Measurements from ENCODE around the gene CMIP.

CMIP gene

DNA sequence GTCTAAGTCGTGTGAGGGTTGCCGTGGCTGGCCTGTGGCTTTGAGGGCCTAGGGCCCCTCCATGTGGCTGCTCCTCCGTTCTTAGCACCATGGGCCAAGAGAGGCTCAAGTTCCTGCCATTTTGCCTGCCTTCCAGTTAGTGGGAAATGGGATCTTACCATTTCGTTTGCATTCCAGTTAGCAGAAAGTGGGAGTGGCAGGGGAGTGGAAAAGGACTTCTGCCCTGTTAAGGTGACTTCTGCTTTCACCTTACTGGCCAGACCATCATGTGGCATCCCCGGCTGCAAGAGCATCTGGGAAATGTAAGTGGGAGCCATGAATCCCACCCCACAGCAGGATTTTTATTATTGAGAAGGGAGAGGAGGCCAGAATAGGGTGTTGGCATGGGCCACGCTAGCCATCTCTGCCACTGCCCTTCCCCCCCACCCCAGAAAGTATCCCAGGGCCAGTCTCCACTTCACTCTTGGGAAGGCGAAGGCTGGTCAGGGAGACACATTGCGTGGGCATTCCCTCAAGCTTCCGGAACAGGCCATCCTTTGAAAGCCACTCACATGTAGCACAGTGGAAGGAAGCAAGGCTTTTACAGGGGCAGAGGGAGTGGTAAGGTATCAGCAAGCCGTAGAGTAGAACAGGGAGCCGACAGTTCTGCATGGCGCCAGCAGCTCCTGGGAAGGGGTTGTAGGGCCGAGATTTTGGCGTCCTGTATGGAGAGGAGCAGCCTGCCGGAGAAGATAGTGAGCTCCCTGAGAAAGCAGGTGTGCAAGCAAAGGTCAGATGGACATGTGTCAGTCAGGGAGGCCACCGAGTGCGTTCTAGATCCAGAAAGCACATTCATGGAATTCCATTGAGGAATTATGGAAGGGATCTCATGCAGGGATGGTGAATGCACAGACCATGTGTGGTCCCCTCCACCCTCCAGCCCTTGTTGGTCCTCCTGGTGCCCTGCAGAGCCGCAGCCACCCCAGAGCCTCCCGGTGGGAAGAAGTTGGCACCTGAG, 33.4 kb downstream of the CMIP start:
- Histone ChIP-seq H3K4me3 (ENCODE audit: low read depth in 1 of 2, low read length in 2 of 2) (peak overlapping the region in 1 of 2 donors; percentile 45), H3K36me3 (ENCODE audit: control insufficient read depth in 1 of 2, insufficient read depth in 2 of 2, low read length in 2 of 2) (no peaks in the 10 kb centered on the region), H3K27me3 (ENCODE audit: low read depth, low read length) (no peaks in the 10 kb centered on the region), H3K27ac (ENCODE audit: low read length) (no peak overlapping the region), H3K4me1 (ENCODE audit: control insufficient read depth in 1 of 2, insufficient read depth in 2 of 2, low read length in 2 of 2) (peaks cover 9 to 36% of the 10 kb centered on the region in 2 donors), H3K9me3 (ENCODE audit: control insufficient read depth in 1 of 2, low read length in 2 of 2) (no peaks in the 10 kb centered on the region)

DNA sequence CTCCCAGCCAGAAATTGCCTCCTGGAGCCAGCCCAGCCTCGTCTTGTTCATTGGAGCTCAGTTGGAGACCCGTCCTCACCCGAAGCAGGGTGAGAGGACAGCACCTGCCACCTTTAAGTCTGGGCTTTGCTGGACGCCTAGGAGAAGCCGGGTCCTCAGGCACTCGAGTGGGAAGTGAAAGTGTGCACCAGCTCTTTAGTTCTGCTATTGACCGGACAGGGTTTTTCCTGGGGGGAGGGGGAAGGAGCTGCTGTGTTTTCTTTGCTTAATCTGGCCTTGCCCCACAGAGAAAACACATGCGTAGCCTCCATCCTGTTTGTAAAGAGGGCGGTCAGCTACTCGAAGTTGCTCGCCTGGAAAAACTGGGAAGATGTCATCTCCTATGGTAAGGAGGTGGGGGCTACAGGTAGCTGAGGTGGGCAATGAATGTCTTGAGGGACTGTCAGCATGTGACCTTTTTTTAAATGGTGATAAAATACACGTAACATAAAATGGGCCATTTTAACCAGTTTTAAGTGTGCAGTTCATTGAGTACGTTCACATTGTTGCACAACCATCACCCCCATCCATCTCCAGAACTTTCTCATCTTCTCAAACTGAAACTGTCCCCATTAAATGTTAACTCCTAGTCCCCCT, 34.4 kb downstream of the CMIP start:
- H3K27me3 ChIP-seq (ENCODE audit: low read depth, low read length) = no peaks in the 10 kb centered on the region
- no peaks in the 10 kb centered on the region for H3K36me3 ChIP-seq (ENCODE audit: control insufficient read depth in 1 of 2, insufficient read depth in 2 of 2, low read length in 2 of 2)
- H3K27ac ChIP-seq (ENCODE audit: low read length) = peak overlapping the region; percentile 65
- peak overlapping the region in 1 of 2 donors; percentile 45 for H3K4me3 ChIP-seq (ENCODE audit: low read depth in 1 of 2, low read length in 2 of 2)
- no peaks in the 10 kb centered on the region for H3K9me3 ChIP-seq (ENCODE audit: control insufficient read depth in 1 of 2, low read length in 2 of 2)
- peaks cover 12 to 27% of the 10 kb centered on the region in 2 donors for H3K4me1 ChIP-seq (ENCODE audit: control insufficient read depth in 1 of 2, insufficient read depth in 2 of 2, low read length in 2 of 2)

DNA sequence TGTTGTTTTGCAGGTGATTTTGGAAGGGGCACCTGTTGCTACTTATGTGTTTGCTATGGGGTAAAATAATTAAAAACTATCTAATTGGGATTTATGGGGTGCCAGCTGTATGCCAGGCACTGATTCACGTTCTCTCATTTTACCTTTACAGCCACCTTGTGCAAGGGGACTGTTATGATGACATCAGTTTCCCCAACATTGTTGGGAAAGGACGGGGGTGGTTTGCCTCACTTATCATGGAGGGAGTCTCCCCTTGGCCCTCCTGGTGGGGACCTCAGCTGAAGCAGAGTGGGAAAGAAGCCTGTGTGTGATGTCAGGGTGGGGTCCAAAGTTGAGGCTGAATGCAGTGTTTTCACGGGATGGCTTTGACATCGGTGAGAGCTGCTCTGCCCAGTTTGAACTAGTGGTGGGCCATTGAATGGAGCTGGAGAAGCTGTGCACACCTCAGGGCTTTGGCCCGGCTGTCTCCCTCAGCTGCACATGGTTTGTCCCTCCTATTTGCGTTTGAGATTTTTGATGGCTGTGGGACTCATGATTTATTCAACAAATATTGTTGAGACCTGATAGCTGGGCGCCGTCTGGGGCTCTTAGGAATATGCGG, 36.1 kb downstream of the CMIP start:
- Histone ChIP-seq H3K27ac (ENCODE audit: low read length) (no peak overlapping the region), H3K4me1 (ENCODE audit: control insufficient read depth in 1 of 2, insufficient read depth in 2 of 2, low read length in 2 of 2) (peaks cover 11 to 28% of the 10 kb centered on the region in 2 donors), H3K9me3 (ENCODE audit: control insufficient read depth in 1 of 2, low read length in 2 of 2) (no peaks in the 10 kb centered on the region), H3K36me3 (ENCODE audit: control insufficient read depth in 1 of 2, insufficient read depth in 2 of 2, low read length in 2 of 2) (no peaks in the 10 kb centered on the region), H3K4me3 (ENCODE audit: low read depth in 1 of 2, low read length in 2 of 2) (no peak overlapping the region), H3K27me3 (ENCODE audit: low read depth, low read length) (no peaks in the 10 kb centered on the region)

DNA sequence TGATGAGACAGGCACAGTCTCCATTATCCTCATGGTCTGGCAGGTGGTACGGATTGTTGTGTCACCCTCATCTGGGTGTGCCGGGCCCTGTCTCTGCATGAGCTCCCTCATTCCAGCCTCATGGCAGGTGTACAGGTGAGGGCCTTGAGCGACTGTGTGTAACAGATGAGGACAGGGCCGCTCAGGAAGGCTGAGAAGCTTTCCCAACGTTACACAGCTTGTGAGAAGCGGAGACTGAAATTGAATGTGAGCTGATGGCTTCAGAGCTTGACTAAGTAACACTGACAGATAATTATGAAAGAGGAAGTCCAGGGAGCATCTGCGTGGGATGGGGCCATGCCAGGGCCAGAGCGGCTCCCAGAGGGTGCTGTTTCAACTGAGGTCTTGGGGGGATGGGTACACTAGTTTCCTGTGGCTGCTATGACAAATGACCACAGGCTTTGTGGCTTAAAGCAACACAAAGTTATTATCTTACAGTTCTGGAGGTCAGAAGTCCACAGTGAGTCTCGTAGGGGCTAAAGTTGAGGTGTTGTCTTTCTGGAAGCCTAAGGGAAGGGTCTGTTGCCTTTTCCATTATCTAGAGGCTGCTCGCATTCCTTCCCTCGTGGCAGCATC, 36.7 kb downstream of the CMIP start:
- no peaks in the 10 kb centered on the region for H3K27me3 ChIP-seq (ENCODE audit: low read depth, low read length)
- no peaks in the 10 kb centered on the region for H3K36me3 ChIP-seq (ENCODE audit: control insufficient read depth in 1 of 2, insufficient read depth in 2 of 2, low read length in 2 of 2)
- no peaks in the 10 kb centered on the region for H3K9me3 ChIP-seq (ENCODE audit: control insufficient read depth in 1 of 2, low read length in 2 of 2)
- H3K4me3 ChIP-seq (ENCODE audit: low read depth in 1 of 2, low read length in 2 of 2) = no peak overlapping the region
- peaks cover 11 to 28% of the 10 kb centered on the region in 2 donors for H3K4me1 ChIP-seq (ENCODE audit: control insufficient read depth in 1 of 2, insufficient read depth in 2 of 2, low read length in 2 of 2)
- H3K27ac ChIP-seq (ENCODE audit: low read length) = no peak overlapping the region

DNA sequence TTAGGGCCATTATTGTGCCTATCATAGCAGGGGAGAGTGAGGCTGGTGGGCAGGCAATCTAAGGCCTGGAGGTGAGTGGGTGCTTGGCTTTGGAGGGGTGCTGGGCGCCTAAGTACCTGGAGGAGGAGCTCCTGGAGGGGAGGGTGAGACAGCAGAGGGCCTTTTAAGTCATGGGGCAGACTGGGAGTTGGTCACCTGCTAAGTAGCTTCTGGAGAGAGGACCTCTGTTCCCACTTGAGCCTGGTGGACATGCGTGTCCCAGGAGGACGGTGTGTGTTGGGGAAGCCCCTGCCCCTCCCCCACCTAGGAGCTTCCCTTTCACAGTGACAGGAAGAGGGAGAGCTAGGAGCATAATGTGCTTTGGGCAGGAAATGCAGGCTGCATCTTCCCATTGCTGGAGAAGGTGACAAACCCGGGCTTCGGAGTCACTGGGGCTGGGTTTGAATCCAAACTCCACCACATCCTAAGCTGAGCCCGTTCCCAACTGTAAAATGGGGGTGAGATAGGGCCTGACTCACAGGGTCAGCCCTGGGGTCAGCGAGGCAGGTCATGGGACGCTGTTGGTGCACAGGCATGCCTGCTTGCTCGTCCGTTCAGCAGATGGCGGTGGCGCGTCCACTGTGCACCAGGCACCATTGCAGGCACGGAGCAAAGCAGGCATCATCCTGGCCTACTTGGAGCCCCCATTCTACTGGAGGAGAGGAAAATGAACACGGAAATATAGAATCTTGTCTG, 37.9 kb downstream of the CMIP start:
- no peaks in the 10 kb centered on the region for H3K36me3 ChIP-seq (ENCODE audit: control insufficient read depth in 1 of 2, insufficient read depth in 2 of 2, low read length in 2 of 2)
- H3K4me1 ChIP-seq (ENCODE audit: control insufficient read depth in 1 of 2, insufficient read depth in 2 of 2, low read length in 2 of 2) = peaks cover 11 to 25% of the 10 kb centered on the region in 2 donors

DNA sequence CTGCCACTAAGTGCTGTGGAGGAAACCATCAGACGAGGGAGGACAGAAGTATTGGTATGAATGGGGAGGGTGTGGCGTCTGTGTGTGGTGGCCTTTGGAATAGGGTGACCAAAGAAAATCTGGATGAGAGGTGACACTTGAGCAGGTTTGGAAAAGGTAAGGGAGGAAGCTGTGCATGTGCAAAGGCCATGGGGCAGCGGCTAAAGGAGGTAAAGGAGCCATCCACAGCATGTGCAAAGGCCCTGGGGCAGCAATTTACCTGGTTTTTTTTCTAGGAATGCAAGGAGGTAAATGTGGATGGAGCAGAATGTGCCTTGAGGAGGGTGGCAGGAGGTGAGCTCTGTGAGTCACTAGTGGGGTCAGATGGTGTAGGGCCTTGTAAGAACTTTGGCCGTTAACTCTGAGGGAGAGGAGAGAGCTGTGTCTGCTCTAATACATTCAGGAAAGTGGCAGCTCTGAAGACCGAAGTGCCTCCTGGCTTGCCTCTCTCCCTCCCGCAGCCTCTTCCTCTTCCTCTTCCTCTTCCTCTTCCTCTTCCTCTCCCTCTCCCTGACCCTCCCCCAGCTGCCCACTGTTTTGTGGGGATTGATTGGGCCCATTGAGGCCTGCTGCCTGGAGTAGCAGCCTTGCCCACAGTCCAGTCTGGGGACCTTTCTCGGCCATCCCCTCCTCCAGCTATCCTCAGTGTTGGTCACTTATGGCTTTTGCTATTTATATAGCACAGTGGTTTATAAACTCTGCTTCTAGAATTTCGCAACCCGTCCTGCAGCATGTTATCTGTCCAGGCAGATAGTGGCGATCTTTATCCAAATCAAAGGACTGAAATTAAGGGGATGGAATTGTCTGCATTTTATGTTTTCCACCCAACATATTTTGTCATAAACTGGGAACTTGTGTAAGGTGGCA, 38.7 kb downstream of the CMIP start:
- peaks cover 11 to 17% of the 10 kb centered on the region in 2 donors for H3K4me1 ChIP-seq (ENCODE audit: control insufficient read depth in 1 of 2, insufficient read depth in 2 of 2, low read length in 2 of 2)
- no peaks in the 10 kb centered on the region for H3K27me3 ChIP-seq (ENCODE audit: low read depth, low read length)
- H3K36me3 ChIP-seq (ENCODE audit: control insufficient read depth in 1 of 2, insufficient read depth in 2 of 2, low read length in 2 of 2) = no peaks in the 10 kb centered on the region
- H3K27ac ChIP-seq (ENCODE audit: low read length) = no peak overlapping the region
- H3K4me3 ChIP-seq (ENCODE audit: low read depth in 1 of 2, low read length in 2 of 2) = no peak overlapping the region
- H3K9me3 ChIP-seq (ENCODE audit: control insufficient read depth in 1 of 2, low read length in 2 of 2) = no peaks in the 10 kb centered on the region

More for the DNA sequence above, 37.9 kb downstream of the CMIP start:
- Histone ChIP-seq H3K4me3 (ENCODE audit: low read depth in 1 of 2, low read length in 2 of 2) (no peak overlapping the region), H3K27ac (ENCODE audit: low read length) (no peak overlapping the region), H3K9me3 (ENCODE audit: control insufficient read depth in 1 of 2, low read length in 2 of 2) (no peaks in the 10 kb centered on the region), H3K27me3 (ENCODE audit: low read depth, low read length) (no peaks in the 10 kb centered on the region)

DNA sequence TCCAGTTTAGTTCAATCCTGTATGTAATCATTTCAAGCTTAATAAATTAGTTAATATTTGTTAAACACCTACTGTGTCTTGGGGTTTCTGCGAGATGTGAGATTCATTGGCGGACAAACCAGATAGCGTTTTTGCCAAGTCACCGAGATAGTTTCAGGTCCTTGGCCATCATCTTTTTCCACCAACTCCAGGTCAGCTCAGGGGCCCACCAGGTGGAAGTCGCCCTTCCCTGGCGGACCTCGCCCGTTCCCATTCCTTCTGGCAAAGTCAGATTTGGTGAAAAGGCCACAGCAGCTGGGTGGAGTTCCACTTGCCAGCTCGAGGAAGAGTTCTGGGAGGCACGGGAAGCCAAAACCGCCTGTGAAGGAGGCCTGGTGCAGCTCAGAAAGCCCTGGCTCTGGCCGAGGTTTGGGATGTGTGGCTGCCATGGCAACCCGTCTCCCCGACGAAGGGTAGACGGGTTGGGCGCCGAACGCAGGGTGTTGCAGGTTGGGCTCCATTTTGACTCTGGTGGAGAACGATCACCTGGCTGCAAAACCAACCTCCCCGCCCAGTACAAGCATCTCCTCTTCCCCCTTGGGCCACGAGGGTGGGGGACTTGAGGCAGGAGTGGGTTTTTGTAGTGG, 39.5 kb downstream of the CMIP start:
- Histone ChIP-seq H3K4me1 (ENCODE audit: control insufficient read depth in 1 of 2, insufficient read depth in 2 of 2, low read length in 2 of 2) (peaks cover 11 to 18% of the 10 kb centered on the region in 2 donors), H3K27ac (ENCODE audit: low read length) (no peak overlapping the region)

DNA sequence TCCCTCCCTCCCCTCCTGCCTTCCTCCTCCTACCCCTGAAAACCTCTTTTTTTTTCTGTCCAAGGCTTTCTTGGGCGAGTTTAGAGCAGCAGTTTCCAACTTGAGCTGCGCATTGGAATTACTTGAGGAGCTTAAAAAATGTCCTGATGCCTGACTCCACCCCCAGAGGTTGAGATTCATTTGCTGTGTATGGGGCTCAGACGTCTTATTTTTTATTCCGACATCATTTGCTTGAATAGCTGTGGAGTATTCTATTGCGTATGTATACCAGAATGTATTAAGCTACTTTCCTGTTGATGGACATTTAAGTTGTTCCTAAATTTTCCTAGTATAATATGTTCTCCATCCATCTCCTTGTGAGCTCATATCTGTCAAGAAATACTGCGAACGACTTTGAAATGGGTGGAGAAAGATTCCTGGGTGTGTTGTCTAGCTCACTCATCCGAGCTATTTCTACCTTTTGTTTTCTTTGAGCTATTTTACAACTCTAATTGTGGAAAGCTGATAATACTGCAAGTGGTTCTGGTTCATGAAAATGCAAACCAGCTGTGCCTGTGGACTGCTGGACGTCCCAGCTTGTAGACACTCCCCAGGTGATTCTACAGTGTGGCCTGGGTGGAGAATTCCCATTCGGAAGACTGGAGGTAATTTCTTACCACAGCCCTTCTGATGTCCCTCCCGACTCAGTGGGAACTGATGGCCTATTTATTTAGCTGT, 40.5 kb downstream of the CMIP start:
- no peaks in the 10 kb centered on the region for H3K27me3 ChIP-seq (ENCODE audit: low read depth, low read length)
- no peak overlapping the region for H3K27ac ChIP-seq (ENCODE audit: low read length)
- H3K36me3 ChIP-seq (ENCODE audit: control insufficient read depth in 1 of 2, insufficient read depth in 2 of 2, low read length in 2 of 2) = no peaks in the 10 kb centered on the region
- H3K4me3 ChIP-seq (ENCODE audit: low read depth in 1 of 2, low read length in 2 of 2) = no peak overlapping the region
- peaks cover 11 to 23% of the 10 kb centered on the region in 2 donors for H3K4me1 ChIP-seq (ENCODE audit: control insufficient read depth in 1 of 2, insufficient read depth in 2 of 2, low read length in 2 of 2)
- H3K9me3 ChIP-seq (ENCODE audit: control insufficient read depth in 1 of 2, low read length in 2 of 2) = no peaks in the 10 kb centered on the region

More for the DNA sequence above, 39.5 kb downstream of the CMIP start:
- Histone ChIP-seq H3K27me3 (ENCODE audit: low read depth, low read length) (no peaks in the 10 kb centered on the region), H3K4me3 (ENCODE audit: low read depth in 1 of 2, low read length in 2 of 2) (no peak overlapping the region), H3K9me3 (ENCODE audit: control insufficient read depth in 1 of 2, low read length in 2 of 2) (no peaks in the 10 kb centered on the region), H3K36me3 (ENCODE audit: control insufficient read depth in 1 of 2, insufficient read depth in 2 of 2, low read length in 2 of 2) (no peaks in the 10 kb centered on the region)

DNA sequence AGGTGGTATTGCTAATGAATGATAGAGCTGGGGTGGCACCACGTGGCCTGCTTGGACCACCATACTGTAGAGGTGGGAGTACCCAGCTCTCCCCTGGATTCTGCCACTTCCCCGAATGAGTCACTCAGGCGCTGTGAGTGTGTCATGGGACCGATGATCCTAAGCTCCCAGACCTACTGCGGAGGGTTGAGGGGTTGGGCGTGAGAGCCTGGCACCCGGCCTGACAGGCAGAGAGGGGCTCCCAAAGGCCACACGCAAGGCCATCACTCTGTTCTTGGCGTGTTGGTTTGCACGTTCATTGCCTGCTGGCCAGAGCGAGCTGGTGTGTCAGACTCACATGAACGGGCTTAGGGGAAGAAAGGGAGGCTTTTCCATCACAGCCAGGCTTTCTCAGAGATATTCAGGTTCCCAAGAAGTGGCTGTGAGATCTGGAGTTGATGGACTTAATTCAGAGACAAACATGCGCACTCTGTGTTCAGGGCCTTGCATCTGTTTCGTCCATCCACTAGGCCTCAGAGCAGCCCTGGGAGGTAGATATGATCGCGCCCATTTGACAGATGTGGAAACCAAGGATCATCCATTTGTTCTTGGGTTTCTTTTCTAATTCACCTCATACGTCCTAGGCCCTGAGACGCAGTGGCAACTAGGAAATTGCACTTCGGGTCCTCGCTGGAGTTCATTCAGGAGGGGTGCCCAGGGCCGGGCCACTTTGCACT, 41.4 kb downstream of the CMIP start:
- peaks cover 11 to 21% of the 10 kb centered on the region in 2 donors for H3K4me1 ChIP-seq (ENCODE audit: control insufficient read depth in 1 of 2, insufficient read depth in 2 of 2, low read length in 2 of 2)
- H3K27me3 ChIP-seq (ENCODE audit: low read depth, low read length) = no peaks in the 10 kb centered on the region
- H3K27ac ChIP-seq (ENCODE audit: low read length) = no peak overlapping the region
- no peak overlapping the region for H3K4me3 ChIP-seq (ENCODE audit: low read depth in 1 of 2, low read length in 2 of 2)
- no peaks in the 10 kb centered on the region for H3K36me3 ChIP-seq (ENCODE audit: control insufficient read depth in 1 of 2, insufficient read depth in 2 of 2, low read length in 2 of 2)
- no peaks in the 10 kb centered on the region for H3K9me3 ChIP-seq (ENCODE audit: control insufficient read depth in 1 of 2, low read length in 2 of 2)

Data from muscle layer of duodenum (tissue), 2 donors.